GM15510 (cell line): ENCODE data around the gene EIF4H.

ENCODE experiments used
- POLR2A ChIP-seq: IDR thresholded peaks from 3 replicates; pipeline ENCODE4 v1.6.1; 2011; ENCODE audit warnings: borderline replicate concordance; ENCODE audit not compliant: insufficient read length; ENCODE audit errors: extremely low read depth

EIF4H gene

GRCh38 chr7:74230446-74231231, 56.5 kb downstream of the EIF4H start:
- TF ChIP-seq POLR2A, result no peak

- no peak for TF ChIP-seq POLR2A
Observed at GRCh38 chr7:74231232-74231590, 57.1 kb downstream of the EIF4H start.

GRCh38 chr7:74233655-74234285, 59.6 kb downstream of the EIF4H start:
- no peak for TF ChIP-seq POLR2A

- no peak for TF ChIP-seq POLR2A
Observed at GRCh38 chr7:74235518-74236268, 61.5 kb downstream of the EIF4H start.

GRCh38 chr7:74236284-74236683, 62.1 kb downstream of the EIF4H start:
- TF ChIP-seq POLR2A, result no peak

GRCh38 chr7:74240482-74240881, 66.3 kb downstream of the EIF4H start:
- no peak for TF ChIP-seq POLR2A

DNA sequence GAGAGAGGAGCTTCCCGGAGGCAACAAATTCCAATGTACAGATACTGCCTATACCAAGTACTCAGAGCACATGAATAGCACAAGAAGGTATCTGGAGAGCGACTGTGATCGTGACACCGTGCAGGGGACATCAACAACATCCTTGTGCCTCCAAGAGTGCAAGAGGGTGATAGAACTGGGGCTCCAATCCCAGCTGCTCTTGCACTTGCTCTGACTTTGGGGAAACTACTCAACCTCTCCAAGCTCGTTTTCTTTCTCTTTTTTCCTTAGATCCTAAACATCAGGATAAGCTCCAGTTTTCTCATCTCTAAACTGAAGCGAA, 67.9 kb downstream of the EIF4H start:
- TF ChIP-seq POLR2A, result no peak

DNA sequence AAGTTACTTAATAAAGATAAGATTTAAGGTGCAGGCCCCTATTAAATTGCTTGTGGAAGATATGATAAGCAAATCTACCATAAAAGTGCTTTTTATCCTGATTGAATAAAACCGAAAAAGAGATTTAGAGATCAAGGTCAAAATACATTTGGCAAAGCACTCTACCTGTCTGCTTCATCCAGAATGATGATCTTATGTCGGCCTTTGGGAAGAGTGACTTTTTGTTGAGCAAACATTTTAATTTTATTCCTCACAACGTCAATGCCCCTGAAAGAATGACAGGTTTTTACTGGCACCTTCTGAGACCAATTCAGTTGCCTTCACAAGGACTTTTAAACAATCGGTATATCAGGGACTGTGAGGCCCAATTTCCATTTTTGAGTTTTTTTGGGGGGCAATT, 72.3 kb downstream of the EIF4H start:
- no peak for TF ChIP-seq POLR2A
